ENCODE results near the gene PRKAR2B. TPM values are rescaled to one million over a fixed set of nuclear protein-coding genes. Genes with fewer than 3 reads are reported as not detected.
A peak's percentile ranks its signal among the peaks of the same experiment; 100 is the strongest.

Gene PRKAR2B
- total and polyA plus RNA-seq, 2 experiments from 2014 or later = 48.8 to 50.6 TPM

DNA sequence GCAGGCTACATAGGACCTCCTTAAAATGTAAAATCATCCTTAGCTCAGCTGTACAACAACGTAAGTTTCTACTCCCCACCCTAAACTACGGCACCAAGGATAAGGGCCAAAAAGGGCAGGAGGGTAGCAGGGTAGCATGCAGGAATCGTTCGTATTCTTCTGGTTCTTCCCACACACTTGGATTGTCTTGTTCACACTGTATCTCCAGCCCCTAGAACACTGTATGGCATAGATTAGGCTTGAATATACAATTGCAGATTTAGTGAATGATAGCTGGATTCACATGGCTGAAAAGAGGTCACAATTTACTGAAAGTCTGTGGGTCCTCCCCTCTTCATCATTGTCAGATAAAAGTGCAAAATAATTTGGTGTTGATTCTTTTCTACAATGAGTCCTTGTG lies 28.2 kb upstream of the PRKAR2B start:
- Histone ChIP-seq H3K9me2 (ENCODE audit: insufficient read depth) (peaks cover 12% of the 10 kb centered on the region), H3K27ac (ENCODE audit: low read depth) (no peak overlapping the region), H3K79me2 (replicated peaks; ENCODE audit: insufficient read depth) (no peaks in the 10 kb centered on the region), H3K4me1 (ENCODE audit: insufficient read depth) (peaks cover 31% of the 10 kb centered on the region), H3F3A (replicated peaks; ENCODE audit: low read depth) (no peaks in the 10 kb centered on the region), H3K36me3 (ENCODE audit: insufficient read depth) (no peaks in the 10 kb centered on the region), H3K4me3 (no peak overlapping the region), H2AFZ (0 out of 2 replicates have a peak overlapping the region, but pooled peaks have one; percentile 48), H4K20me1 (replicated peaks; ENCODE audit: insufficient read depth) (no peaks in the 10 kb centered on the region; the same call in 1 of the 2 replicates), H3K27me3 (ENCODE audit: insufficient read depth) (no peaks in the 10 kb centered on the region), H3K4me2 (no peak overlapping the region)
- Mint-ChIP-seq H3K27me3 (ENCODE audit: insufficient read depth, low read depth, poor library complexity) (peaks cover 2% of the 10 kb centered on the region), H3K4me3 (no peak overlapping the region), H3K9me3 (no peaks in the 10 kb centered on the region), H3K4me1 (peaks cover 31% of the 10 kb centered on the region), H3K36me3 (ENCODE audit: low read depth) (no peaks in the 10 kb centered on the region), H3K27ac (no peak overlapping the region)
- ATAC-seq (no peak), DNase-seq (ENCODE audit: low spot score) (no peak)
- TF ChIP-seq NANOG (IDR thresholded peaks at IDR 0.05; ENCODE audit: borderline replicate concordance) = no peak
- TF ChIP-seq ZNF331 (CRISPR knock-in tag; IDR thresholded peaks at IDR 0.05; ENCODE audit: low read depth) = no peak
- TF ChIP-seq CREB1 (CRISPR knock-in tag; IDR thresholded peaks at IDR 0.05; ENCODE audit: low read depth) = no peak
- TF ChIP-seq, protein P1, sequence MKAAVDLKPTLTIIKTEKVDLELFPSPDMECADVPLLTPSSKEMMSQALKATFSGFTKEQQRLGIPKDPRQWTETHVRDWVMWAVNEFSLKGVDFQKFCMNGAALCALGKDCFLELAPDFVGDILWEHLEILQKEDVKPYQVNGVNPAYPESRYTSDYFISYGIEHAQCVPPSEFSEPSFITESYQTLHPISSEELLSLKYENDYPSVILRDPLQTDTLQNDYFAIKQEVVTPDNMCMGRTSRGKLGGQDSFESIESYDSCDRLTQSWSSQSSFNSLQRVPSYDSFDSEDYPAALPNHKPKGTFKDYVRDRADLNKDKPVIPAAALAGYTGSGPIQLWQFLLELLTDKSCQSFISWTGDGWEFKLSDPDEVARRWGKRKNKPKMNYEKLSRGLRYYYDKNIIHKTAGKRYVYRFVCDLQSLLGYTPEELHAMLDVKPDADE (IDR thresholded peaks at IDR 0.05) = no peak
- TF ChIP-seq, protein P2, sequence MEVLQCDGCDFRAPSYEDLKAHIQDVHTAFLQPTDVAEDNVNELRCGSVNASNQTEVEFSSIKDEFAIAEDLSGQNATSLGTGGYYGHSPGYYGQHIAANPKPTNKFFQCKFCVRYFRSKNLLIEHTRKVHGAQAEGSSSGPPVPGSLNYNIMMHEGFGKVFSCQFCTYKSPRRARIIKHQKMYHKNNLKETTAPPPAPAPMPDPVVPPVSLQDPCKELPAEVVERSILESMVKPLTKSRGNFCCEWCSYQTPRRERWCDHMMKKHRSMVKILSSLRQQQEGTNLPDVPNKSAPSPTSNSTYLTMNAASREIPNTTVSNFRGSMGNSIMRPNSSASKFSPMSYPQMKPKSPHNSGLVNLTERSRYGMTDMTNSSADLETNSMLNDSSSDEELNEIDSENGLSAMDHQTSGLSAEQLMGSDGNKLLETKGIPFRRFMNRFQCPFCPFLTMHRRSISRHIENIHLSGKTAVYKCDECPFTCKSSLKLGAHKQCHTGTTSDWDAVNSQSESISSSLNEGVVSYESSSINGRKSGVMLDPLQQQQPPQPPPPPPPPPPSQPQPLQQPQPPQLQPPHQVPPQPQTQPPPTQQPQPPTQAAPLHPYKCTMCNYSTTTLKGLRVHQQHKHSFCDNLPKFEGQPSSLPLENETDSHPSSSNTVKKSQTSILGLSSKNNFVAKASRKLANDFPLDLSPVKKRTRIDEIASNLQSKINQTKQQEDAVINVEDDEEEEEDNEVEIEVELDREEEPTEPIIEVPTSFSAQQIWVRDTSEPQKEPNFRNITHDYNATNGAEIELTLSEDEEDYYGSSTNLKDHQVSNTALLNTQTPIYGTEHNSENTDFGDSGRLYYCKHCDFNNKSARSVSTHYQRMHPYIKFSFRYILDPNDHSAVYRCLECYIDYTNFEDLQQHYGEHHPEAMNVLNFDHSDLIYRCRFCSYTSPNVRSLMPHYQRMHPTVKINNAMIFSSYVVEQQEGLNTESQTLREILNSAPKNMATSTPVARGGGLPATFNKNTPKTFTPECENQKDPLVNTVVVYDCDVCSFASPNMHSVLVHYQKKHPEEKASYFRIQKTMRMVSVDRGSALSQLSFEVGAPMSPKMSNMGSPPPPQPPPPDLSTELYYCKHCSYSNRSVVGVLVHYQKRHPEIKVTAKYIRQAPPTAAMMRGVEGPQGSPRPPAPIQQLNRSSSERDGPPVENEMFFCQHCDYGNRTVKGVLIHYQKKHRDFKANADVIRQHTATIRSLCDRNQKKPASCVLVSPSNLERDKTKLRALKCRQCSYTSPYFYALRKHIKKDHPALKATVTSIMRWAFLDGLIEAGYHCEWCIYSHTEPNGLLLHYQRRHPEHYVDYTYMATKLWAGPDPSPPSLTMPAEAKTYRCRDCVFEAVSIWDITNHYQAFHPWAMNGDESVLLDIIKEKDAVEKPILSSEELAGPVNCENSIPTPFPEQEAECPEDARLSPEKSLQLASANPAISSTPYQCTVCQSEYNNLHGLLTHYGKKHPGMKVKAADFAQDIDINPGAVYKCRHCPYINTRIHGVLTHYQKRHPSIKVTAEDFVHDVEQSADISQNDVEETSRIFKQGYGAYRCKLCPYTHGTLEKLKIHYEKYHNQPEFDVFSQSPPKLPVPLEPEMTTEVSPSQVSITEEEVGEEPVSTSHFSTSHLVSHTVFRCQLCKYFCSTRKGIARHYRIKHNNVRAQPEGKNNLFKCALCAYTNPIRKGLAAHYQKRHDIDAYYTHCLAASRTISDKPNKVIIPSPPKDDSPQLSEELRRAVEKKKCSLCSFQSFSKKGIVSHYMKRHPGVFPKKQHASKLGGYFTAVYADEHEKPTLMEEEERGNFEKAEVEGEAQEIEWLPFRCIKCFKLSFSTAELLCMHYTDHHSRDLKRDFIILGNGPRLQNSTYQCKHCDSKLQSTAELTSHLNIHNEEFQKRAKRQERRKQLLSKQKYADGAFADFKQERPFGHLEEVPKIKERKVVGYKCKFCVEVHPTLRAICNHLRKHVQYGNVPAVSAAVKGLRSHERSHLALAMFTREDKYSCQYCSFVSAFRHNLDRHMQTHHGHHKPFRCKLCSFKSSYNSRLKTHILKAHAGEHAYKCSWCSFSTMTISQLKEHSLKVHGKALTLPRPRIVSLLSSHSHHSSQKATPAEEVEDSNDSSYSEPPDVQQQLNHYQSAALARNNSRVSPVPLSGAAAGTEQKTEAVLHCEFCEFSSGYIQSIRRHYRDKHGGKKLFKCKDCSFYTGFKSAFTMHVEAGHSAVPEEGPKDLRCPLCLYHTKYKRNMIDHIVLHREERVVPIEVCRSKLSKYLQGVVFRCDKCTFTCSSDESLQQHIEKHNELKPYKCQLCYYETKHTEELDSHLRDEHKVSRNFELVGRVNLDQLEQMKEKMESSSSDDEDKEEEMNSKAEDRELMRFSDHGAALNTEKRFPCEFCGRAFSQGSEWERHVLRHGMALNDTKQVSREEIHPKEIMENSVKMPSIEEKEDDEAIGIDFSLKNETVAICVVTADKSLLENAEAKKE (CRISPR knock-in tag; IDR thresholded peaks at IDR 0.05) = no peak
- no peak for TF ChIP-seq ZNF114 (CRISPR knock-in tag; IDR thresholded peaks at IDR 0.05)
- TF ChIP-seq EZH2phosphoT487 (IDR thresholded peaks at IDR 0.05; ENCODE audit: unreplicated experiment) = no peak
- TF ChIP-seq, protein P3, sequence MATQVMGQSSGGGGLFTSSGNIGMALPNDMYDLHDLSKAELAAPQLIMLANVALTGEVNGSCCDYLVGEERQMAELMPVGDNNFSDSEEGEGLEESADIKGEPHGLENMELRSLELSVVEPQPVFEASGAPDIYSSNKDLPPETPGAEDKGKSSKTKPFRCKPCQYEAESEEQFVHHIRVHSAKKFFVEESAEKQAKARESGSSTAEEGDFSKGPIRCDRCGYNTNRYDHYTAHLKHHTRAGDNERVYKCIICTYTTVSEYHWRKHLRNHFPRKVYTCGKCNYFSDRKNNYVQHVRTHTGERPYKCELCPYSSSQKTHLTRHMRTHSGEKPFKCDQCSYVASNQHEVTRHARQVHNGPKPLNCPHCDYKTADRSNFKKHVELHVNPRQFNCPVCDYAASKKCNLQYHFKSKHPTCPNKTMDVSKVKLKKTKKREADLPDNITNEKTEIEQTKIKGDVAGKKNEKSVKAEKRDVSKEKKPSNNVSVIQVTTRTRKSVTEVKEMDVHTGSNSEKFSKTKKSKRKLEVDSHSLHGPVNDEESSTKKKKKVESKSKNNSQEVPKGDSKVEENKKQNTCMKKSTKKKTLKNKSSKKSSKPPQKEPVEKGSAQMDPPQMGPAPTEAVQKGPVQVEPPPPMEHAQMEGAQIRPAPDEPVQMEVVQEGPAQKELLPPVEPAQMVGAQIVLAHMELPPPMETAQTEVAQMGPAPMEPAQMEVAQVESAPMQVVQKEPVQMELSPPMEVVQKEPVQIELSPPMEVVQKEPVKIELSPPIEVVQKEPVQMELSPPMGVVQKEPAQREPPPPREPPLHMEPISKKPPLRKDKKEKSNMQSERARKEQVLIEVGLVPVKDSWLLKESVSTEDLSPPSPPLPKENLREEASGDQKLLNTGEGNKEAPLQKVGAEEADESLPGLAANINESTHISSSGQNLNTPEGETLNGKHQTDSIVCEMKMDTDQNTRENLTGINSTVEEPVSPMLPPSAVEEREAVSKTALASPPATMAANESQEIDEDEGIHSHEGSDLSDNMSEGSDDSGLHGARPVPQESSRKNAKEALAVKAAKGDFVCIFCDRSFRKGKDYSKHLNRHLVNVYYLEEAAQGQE (IDR thresholded peaks at IDR 0.05; ENCODE audit: unreplicated experiment) = no peak
- TF ChIP-seq POLR2AphosphoS5 (IDR thresholded peaks at IDR 0.05; ENCODE audit: low read depth) = no peak
- no peak for TF ChIP-seq EZH2 (IDR thresholded peaks at IDR 0.05; ENCODE audit: low read depth, unreplicated experiment)
- TF ChIP-seq STAT1 (IDR thresholded peaks at IDR 0.05; ENCODE audit: unreplicated experiment) = no peak
- no peak for TF ChIP-seq JUNB (IDR thresholded peaks at IDR 0.05; ENCODE audit: unreplicated experiment)
- TF ChIP-seq, protein P4, sequence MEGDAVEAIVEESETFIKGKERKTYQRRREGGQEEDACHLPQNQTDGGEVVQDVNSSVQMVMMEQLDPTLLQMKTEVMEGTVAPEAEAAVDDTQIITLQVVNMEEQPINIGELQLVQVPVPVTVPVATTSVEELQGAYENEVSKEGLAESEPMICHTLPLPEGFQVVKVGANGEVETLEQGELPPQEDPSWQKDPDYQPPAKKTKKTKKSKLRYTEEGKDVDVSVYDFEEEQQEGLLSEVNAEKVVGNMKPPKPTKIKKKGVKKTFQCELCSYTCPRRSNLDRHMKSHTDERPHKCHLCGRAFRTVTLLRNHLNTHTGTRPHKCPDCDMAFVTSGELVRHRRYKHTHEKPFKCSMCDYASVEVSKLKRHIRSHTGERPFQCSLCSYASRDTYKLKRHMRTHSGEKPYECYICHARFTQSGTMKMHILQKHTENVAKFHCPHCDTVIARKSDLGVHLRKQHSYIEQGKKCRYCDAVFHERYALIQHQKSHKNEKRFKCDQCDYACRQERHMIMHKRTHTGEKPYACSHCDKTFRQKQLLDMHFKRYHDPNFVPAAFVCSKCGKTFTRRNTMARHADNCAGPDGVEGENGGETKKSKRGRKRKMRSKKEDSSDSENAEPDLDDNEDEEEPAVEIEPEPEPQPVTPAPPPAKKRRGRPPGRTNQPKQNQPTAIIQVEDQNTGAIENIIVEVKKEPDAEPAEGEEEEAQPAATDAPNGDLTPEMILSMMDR (conservative IDR thresholded peaks at IDR 0.05; ENCODE audit: low read depth in 2 of 2) = no peak

All from GM23338 (cell line).